ENCODE data around the gene IFT20. TPM values are rescaled to one million over a fixed set of nuclear protein-coding genes. Genes with fewer than 3 reads are reported as not detected.

The IFT20 gene
- total RNA-seq, 1 donor from 2014 or later, result 33.3 TPM

GRCh38 chr17:28370035-28370743 is 34.9 kb upstream of the IFT20 start, which contains the start of gene VTN:
Gene VTN (minus strand): TSS chr17:28370307. CDS start chr17:28370203, 104 bp downstream.
- Histone ChIP-seq H3K4me1 (peaks cover 28% of the 10 kb centered on the region), H3K9me3 (no peaks in the 10 kb centered on the region), H3K36me3 (no peaks in the 10 kb centered on the region), H3K4me3 (peak within 1 kb of the TSS; percentile 58), H3K27me3 (no peaks in the 10 kb centered on the region), H3K27ac (peak within 1 kb of the TSS; percentile 42)
- intact Hi-C loops (cut with DNase I), result loop anchor here (10.0 kb wide), 1 partner anchor 65 kb away; no protein-coding TSS in a partner anchor
- ATAC-seq (peak; percentile 58), DNase-seq (peak; percentile 71)
- no peak for TF ChIP-seq CTCF (IDR thresholded peaks at IDR 0.05)

GRCh38 chr17:28369684-28370034 is 34.4 kb upstream of the IFT20 start:
- ATAC-seq (no peak), DNase-seq (peak; percentile 59)
- TF ChIP-seq CTCF (IDR thresholded peaks at IDR 0.05), result no peak
- intact Hi-C loops (cut with DNase I), result loop anchor here (10.0 kb wide), 1 partner anchor 65 kb away; no protein-coding TSS in a partner anchor
- no peak overlapping the region for H3K4me3 ChIP-seq
- H3K9me3 ChIP-seq, result no peaks in the 10 kb centered on the region
- H3K27me3 ChIP-seq, result no peaks in the 10 kb centered on the region
- H3K4me1 ChIP-seq, result peaks cover 28% of the 10 kb centered on the region
- peaks cover under 1% of the 10 kb centered on the region for H3K36me3 ChIP-seq
- H3K27ac ChIP-seq, result peak overlapping the region; percentile 42

GRCh38 chr17:28368915-28369683 is 33.8 kb upstream of the IFT20 start:
- Histone ChIP-seq H3K4me1 (peaks cover 28% of the 10 kb centered on the region), H3K9me3 (no peaks in the 10 kb centered on the region), H3K27ac (no peak overlapping the region), H3K4me3 (no peak overlapping the region), H3K36me3 (peaks cover 6% of the 10 kb centered on the region), H3K27me3 (no peaks in the 10 kb centered on the region)
- DNase-seq, result peak; percentile 59
- no peak for ATAC-seq
- no peak for TF ChIP-seq CTCF (IDR thresholded peaks at IDR 0.05)
- intact Hi-C loops (cut with DNase I), result no loop called here

GRCh38 chr17:28368306-28368831 is 33.1 kb upstream of the IFT20 start:
- H3K4me3 ChIP-seq, result no peak overlapping the region
- H3K9me3 ChIP-seq, result no peaks in the 10 kb centered on the region
- TF ChIP-seq CTCF (IDR thresholded peaks at IDR 0.05), result no peak
- intact Hi-C loops (cut with DNase I), result no loop called here
- no peaks in the 10 kb centered on the region for H3K27me3 ChIP-seq
- DNase-seq, result peak; percentile 55
- peaks cover 13% of the 10 kb centered on the region for H3K36me3 ChIP-seq
- peaks cover 28% of the 10 kb centered on the region for H3K4me1 ChIP-seq
- no peak overlapping the region for H3K27ac ChIP-seq
- no peak for ATAC-seq

GRCh38 chr17:28367641-28368305 is 32.5 kb upstream of the IFT20 start:
- intact Hi-C loops (cut with DNase I), result no loop called here
- H3K27me3 ChIP-seq, result no peaks in the 10 kb centered on the region
- DNase-seq (peak; percentile 57), ATAC-seq (no peak)
- H3K27ac ChIP-seq, result no peak overlapping the region
- H3K4me1 ChIP-seq, result peaks cover 22% of the 10 kb centered on the region
- no peak overlapping the region for H3K4me3 ChIP-seq
- peaks cover 18% of the 10 kb centered on the region for H3K36me3 ChIP-seq
- no peaks in the 10 kb centered on the region for H3K9me3 ChIP-seq
- no peak for TF ChIP-seq CTCF (IDR thresholded peaks at IDR 0.05)
